Trophoblast cell (in vitro differentiated cells and primary cell): Measurements from ENCODE around the gene CEPT1.

Experiments used
- DNase-seq, 2 donors: peaks; one replicate each; pipeline ENCODE4 v3.0.0-alpha.2; 2016
- H2AFZ ChIP-seq: 2 replicates; pipeline ENCODE4 v1.6.1; 2013; ENCODE audit warnings: low read length, moderate library complexity, mild to moderate bottlenecking; ENCODE audit not compliant: insufficient read depth, poor library complexity
- H2AK5ac ChIP-seq: 2 replicates; pipeline ENCODE4 v1.6.1; 2013; ENCODE audit warnings: mild to moderate bottlenecking, low read length
- H2BK120ac ChIP-seq: 2 replicates; pipeline ENCODE4 v1.6.1; 2013; ENCODE audit warnings: low read length, mild to moderate bottlenecking, moderate library complexity; ENCODE audit not compliant: insufficient read depth, poor library complexity
- H2BK12ac ChIP-seq: 2 replicates; pipeline ENCODE4 v1.6.1; 2013; ENCODE audit warnings: mild to moderate bottlenecking, low read length, moderate library complexity
- H2BK5ac ChIP-seq: 2 replicates; pipeline ENCODE4 v1.6.1; 2013; ENCODE audit warnings: low read length, low read depth, moderate library complexity, mild to moderate bottlenecking; ENCODE audit not compliant: poor library complexity
- H3K14ac ChIP-seq: 2 replicates; pipeline ENCODE4 v1.6.1; 2013; ENCODE audit warnings: mild to moderate bottlenecking, low read length
- H3K18ac ChIP-seq: 2 replicates; pipeline ENCODE4 v1.6.1; 2013; ENCODE audit warnings: mild to moderate bottlenecking, low read length
- H3K23ac ChIP-seq: 2 replicates; pipeline ENCODE4 v1.6.1; 2013; ENCODE audit warnings: low read length
- H3K27ac ChIP-seq: 2 replicates; pipeline ENCODE4 v1.5.1; 2013; ENCODE audit warnings: low read depth, mild to moderate bottlenecking, inconsistent platforms, low read length, moderate library complexity
- H3K27me3 ChIP-seq: 2 replicates; pipeline ENCODE4 v1.6.1; 2013; ENCODE audit warnings: inconsistent platforms, mild to moderate bottlenecking, low read length, moderate library complexity; ENCODE audit not compliant: insufficient read depth
- H3K36me3 ChIP-seq, 2 experiments: 1 replicate in 1 of 2; 2 replicates in 1 of 2; pipeline ENCODE4 v1.6.1; 2013; ENCODE audit warnings: low read length in 2 of 2, mild to moderate bottlenecking in 2 of 2, moderate library complexity in 1 of 2; ENCODE audit not compliant: insufficient read depth in 2 of 2, control insufficient read depth in 1 of 2
- H3K4ac ChIP-seq: 2 replicates; pipeline ENCODE4 v1.6.1; 2013; ENCODE audit warnings: low read depth, mild to moderate bottlenecking, low read length, moderate library complexity
- H3K4me1 ChIP-seq, 2 experiments: 1 replicate in 1 of 2; 2 replicates in 1 of 2; pipeline ENCODE4 v1.6.1; 2013; ENCODE audit warnings: low read length in 2 of 2, mild to moderate bottlenecking in 2 of 2, moderate library complexity in 1 of 2; ENCODE audit not compliant: insufficient read depth in 2 of 2, control insufficient read depth in 1 of 2
- H3K4me2 ChIP-seq: 2 replicates; pipeline ENCODE4 v1.6.1; 2013; ENCODE audit warnings: inconsistent platforms, mild to moderate bottlenecking, low read length, moderate library complexity
- H3K4me3 ChIP-seq: 2 replicates; pipeline ENCODE4 v1.5.1; 2013; ENCODE audit warnings: mild to moderate bottlenecking, low read depth, low read length, inconsistent platforms
- H3K79me1 ChIP-seq: one replicate; pipeline ENCODE4 v1.6.1; 2013; ENCODE audit warnings: low read length
- H3K79me2 ChIP-seq: 2 replicates; pipeline ENCODE4 v1.6.1; 2013; ENCODE audit warnings: low read length, mild to moderate bottlenecking; ENCODE audit not compliant: control insufficient read depth, insufficient read depth, poor library complexity
- H3K9ac ChIP-seq: 2 replicates; pipeline ENCODE4 v1.6.1; 2013; ENCODE audit warnings: mild to moderate bottlenecking, low read length
- H3K9me3 ChIP-seq: 2 replicates; pipeline ENCODE4 v1.6.1; 2013; ENCODE audit warnings: low read depth, mild to moderate bottlenecking, control low read depth, inconsistent platforms, low read length; ENCODE audit not compliant: insufficient read depth
- H4K12ac ChIP-seq: 2 replicates; pipeline ENCODE4 v1.6.1; 2013; ENCODE audit warnings: low read depth, mild to moderate bottlenecking, low read length, moderate library complexity
- H4K8ac ChIP-seq: 2 replicates; pipeline ENCODE4 v1.6.1; 2013; ENCODE audit warnings: low read depth, mild to moderate bottlenecking, low read length, moderate library complexity
- H4K91ac ChIP-seq: one replicate; pipeline ENCODE4 v1.6.1; 2013; ENCODE audit warnings: low read depth, mild to moderate bottlenecking, low read length, moderate library complexity
- WGBS: extraction: QIAGEN DNeasy Blood & Tissue Kit; methylation state at CpG from one replicate; pipeline ENCODE4 v1.1.7; 2013; ENCODE audit warnings: missing lambda C conversion rate; ENCODE audit not compliant: insufficient read length, insufficient coverage; ENCODE audit errors: extremely low coverage; 5-methylcytosine and 5-hydroxymethylcytosine counted together

Gene CEPT1

GRCh38 chr1:111179968-111180533 is 40.0 kb downstream of the CEPT1 start:
- no peak overlapping the region for H3K4me3 ChIP-seq
- no peak overlapping the region for H4K12ac ChIP-seq
- no peak overlapping the region for H2BK12ac ChIP-seq
- no peak overlapping the region for H3K9ac ChIP-seq
- peaks cover 2 to 4% of the 10 kb centered on the region in 2 experiments for H3K36me3 ChIP-seq
- no peak overlapping the region for H3K23ac ChIP-seq
- no peak overlapping the region for H4K8ac ChIP-seq
- no peak overlapping the region for H3K14ac ChIP-seq
- no peak overlapping the region for H2AK5ac ChIP-seq
- H4K91ac ChIP-seq = no peak overlapping the region
- no peak overlapping the region for H3K27ac ChIP-seq
- DNase-seq = no peak
- no peaks in the 10 kb centered on the region for H3K4me1 ChIP-seq
- no peaks in the 10 kb centered on the region for H3K79me1 ChIP-seq
- H2BK120ac ChIP-seq = no peak overlapping the region
- H3K79me2 ChIP-seq = no peaks in the 10 kb centered on the region
- no peaks in the 10 kb centered on the region for H3K9me3 ChIP-seq
- no peak overlapping the region for H2AFZ ChIP-seq
- no peak overlapping the region for H3K18ac ChIP-seq
- H3K4ac ChIP-seq = no peak overlapping the region
- H3K4me2 ChIP-seq = no peak overlapping the region
- H3K27me3 ChIP-seq = no peaks in the 10 kb centered on the region
- no peak overlapping the region for H2BK5ac ChIP-seq

DNA sequence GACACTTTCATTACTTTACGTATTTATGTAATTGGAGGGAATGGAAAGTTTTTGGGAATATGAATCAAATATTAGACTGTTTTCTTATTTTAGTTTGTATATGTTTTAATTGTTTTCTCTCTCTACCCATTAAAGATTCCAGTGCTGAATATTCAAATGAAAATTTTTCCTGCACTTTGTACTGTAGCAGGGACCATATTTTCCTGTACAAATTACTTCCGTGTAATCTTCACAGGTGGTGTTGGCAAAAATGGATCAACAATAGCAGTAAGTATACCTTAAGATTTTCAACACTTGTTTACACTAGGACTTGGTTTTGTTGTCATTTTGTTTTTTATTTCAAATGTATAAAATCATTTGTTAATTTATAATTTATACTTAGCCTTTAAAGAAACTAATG is 42.0 kb downstream of the CEPT1 start:
- H3K79me1 ChIP-seq = no peaks in the 10 kb centered on the region
- no peak overlapping the region for H2BK120ac ChIP-seq
- no peaks in the 10 kb centered on the region for H3K27me3 ChIP-seq
- no peak overlapping the region for H2BK12ac ChIP-seq
- H2AK5ac ChIP-seq = no peak overlapping the region
- no peaks in the 10 kb centered on the region for H3K79me2 ChIP-seq
- H3K4me3 ChIP-seq = no peak overlapping the region
- no peak for DNase-seq
- H3K9ac ChIP-seq = no peak overlapping the region
- no peak overlapping the region for H4K12ac ChIP-seq
- H3K4me2 ChIP-seq = no peak overlapping the region
- no peak overlapping the region for H3K23ac ChIP-seq
- H3K18ac ChIP-seq = no peak overlapping the region
- H4K91ac ChIP-seq = no peak overlapping the region
- no peaks in the 10 kb centered on the region for H3K4me1 ChIP-seq
- no peak overlapping the region for H3K27ac ChIP-seq
- 100% methylated on average over 1 of the region's 2 CpGs for WGBS
- H3K9me3 ChIP-seq = no peaks in the 10 kb centered on the region
- no peak overlapping the region for H3K4ac ChIP-seq
- no peak overlapping the region for H3K14ac ChIP-seq
- peaks cover 2 to 7% of the 10 kb centered on the region in 2 experiments for H3K36me3 ChIP-seq
- H4K8ac ChIP-seq = no peak overlapping the region
- no peak overlapping the region for H2BK5ac ChIP-seq
- H2AFZ ChIP-seq = no peak overlapping the region

DNA sequence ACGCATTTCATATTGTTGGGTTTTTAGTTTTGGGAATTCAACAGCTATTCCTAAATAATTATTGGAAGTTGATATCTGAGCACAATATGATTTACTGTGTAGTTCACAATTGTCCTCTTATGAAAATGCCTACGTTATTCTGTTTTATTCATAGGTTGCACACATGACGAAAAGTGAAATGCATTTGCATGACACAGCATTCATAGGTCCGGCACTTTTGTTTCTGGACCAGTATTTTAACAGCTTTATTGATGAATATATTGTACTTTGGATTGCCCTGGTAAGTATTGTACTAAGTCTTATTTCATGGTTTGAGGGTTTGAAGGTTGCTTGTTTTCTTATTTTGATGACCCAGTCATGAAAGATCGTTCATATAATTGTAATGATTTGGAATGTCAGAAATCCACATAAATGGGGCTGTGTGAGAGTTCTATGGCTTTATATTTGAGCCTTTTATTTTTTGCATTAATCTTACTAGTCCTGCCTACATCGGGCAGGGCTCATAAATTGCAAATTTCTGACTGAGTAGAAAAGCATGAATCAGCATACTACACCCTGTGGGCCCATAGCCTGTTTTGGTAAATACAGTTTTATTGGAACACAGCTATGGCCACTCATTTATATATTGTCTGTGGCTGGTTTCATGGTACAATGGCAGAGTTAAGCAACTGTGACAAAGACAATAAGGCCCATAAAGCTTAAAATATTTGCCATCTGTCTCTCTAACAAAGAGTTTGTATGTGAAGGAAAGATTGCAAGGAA is 43.5 kb downstream of the CEPT1 start:
- WGBS = no CpG with 5 or more reads among the region's 6 CpGs
- Histone ChIP-seq H3K4ac (no peak overlapping the region), H3K36me3 (peaks cover 2 to 16% of the 10 kb centered on the region in 2 experiments), H3K27ac (no peak overlapping the region), H3K79me2 (no peaks in the 10 kb centered on the region), H3K14ac (no peak overlapping the region), H3K23ac (no peak overlapping the region), H2BK120ac (no peak overlapping the region), H3K9me3 (peaks cover 2% of the 10 kb centered on the region), H4K8ac (no peak overlapping the region), H2AK5ac (no peak overlapping the region), H4K12ac (no peak overlapping the region), H2BK12ac (no peak overlapping the region), H2BK5ac (no peak overlapping the region), H3K4me2 (no peak overlapping the region), H3K4me1 (no peaks in the 10 kb centered on the region), H2AFZ (no peak overlapping the region), H3K18ac (no peak overlapping the region), H3K4me3 (no peak overlapping the region), H3K27me3 (no peaks in the 10 kb centered on the region), H4K91ac (no peak overlapping the region), H3K9ac (no peak overlapping the region), H3K79me1 (no peaks in the 10 kb centered on the region)
- DNase-seq = no peak

- Histone ChIP-seq H3K36me3 (peaks cover 2 to 17% of the 10 kb centered on the region in 2 experiments), H3K79me1 (no peaks in the 10 kb centered on the region), H2BK12ac (no peak overlapping the region), H3K27ac (no peak overlapping the region), H3K4me2 (no peak overlapping the region), H3K4me1 (peaks cover 0 to 2% of the 10 kb centered on the region in 2 experiments), H3K79me2 (no peaks in the 10 kb centered on the region), H4K12ac (no peak overlapping the region), H2BK120ac (no peak overlapping the region), H3K4me3 (no peak overlapping the region), H3K9ac (no peak overlapping the region), H3K9me3 (peaks cover 2% of the 10 kb centered on the region), H2AK5ac (no peak overlapping the region), H3K14ac (no peak overlapping the region), H2AFZ (no peak overlapping the region), H3K27me3 (no peaks in the 10 kb centered on the region), H2BK5ac (no peak overlapping the region), H3K18ac (no peak overlapping the region), H4K8ac (no peak overlapping the region), H4K91ac (no peak overlapping the region), H3K4ac (no peak overlapping the region), H3K23ac (no peak overlapping the region)
- no peak for DNase-seq
These were observed 44.6 kb downstream of the CEPT1 start for GRCh38 chr1:111184663-111185062.
